Activated naive CD4-positive, alpha-beta T cell treated with anti-CD3 and anti-CD28 coated beads, Interleukin-2, amount 50 U/mL, for 24 hours (primary cell): Measurements from ENCODE around the gene UGT2A2.

Experiments
- H3K27ac Mint-ChIP-seq: one replicate; pipeline ENCODE4 v1.8.0; 2021; ENCODE audit warnings: mild to moderate bottlenecking, mixed read lengths
- H3K27me3 Mint-ChIP-seq: one replicate; pipeline ENCODE4 v1.8.0; 2021; ENCODE audit warnings: mixed read lengths
- H3K36me3 Mint-ChIP-seq: one replicate; pipeline ENCODE4 v1.8.0; 2021; ENCODE audit warnings: mixed read lengths
- H3K4me1 Mint-ChIP-seq: one replicate; pipeline ENCODE4 v1.8.0; 2021; ENCODE audit warnings: mixed read lengths
- H3K4me3 Mint-ChIP-seq: one replicate; pipeline ENCODE4 v1.8.0; 2021; ENCODE audit warnings: mild to moderate bottlenecking, mixed read lengths
- H3K9me3 Mint-ChIP-seq: one replicate; pipeline ENCODE4 v1.8.0; 2021; ENCODE audit warnings: mixed read lengths

UGT2A2 gene

DNA sequence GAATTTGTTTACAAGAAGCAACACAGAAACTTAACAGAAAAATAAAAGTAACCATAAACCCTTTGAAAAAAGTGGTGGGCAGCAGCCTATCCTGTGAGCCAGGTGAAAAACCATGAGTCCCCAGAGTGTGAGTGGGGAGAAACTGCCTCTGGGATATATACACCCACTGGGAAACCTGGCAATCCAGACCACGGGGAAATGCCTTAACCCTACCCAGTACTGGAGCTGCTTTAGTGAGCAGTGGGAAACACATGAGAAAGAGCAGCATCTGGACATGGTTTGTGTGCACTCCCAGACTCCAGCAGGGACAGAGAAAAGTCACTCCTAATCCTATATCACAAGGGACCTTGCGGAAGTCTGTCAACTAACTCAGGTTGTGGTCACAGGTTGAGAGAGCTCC lies 39.4 kb downstream of the UGT2A2 start:
- no peaks in the 10 kb centered on the region for H3K4me1 Mint-ChIP-seq
- no peaks in the 10 kb centered on the region for H3K9me3 Mint-ChIP-seq
- no peak overlapping the region for H3K27ac Mint-ChIP-seq
- no peak overlapping the region for H3K4me3 Mint-ChIP-seq
- H3K36me3 Mint-ChIP-seq, result no peaks in the 10 kb centered on the region
- no peaks in the 10 kb centered on the region for H3K27me3 Mint-ChIP-seq

DNA sequence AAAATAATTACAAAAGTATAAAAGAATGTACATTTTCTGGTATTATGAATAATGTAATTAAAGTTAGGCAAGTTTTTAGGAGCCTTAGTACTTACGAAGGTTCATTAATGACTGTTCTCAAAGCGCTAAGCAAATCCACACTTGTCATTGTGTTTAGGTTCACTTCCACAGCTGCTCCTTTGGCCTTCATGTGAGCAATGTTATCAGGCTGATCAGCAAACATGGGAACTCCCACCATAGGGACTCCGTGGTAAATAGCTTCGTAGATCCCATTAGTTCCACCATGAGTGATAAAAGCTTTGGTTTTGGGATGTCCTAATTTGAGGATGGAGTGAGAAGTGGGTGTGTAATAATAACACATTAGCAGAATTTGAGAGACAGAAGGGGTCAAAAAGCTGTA lies 45.1 kb downstream of the UGT2A2 start:
- Mint-ChIP-seq H3K27me3 (no peaks in the 10 kb centered on the region), H3K4me3 (no peak overlapping the region), H3K9me3 (no peaks in the 10 kb centered on the region), H3K4me1 (no peaks in the 10 kb centered on the region), H3K36me3 (no peaks in the 10 kb centered on the region), H3K27ac (no peak overlapping the region)

DNA sequence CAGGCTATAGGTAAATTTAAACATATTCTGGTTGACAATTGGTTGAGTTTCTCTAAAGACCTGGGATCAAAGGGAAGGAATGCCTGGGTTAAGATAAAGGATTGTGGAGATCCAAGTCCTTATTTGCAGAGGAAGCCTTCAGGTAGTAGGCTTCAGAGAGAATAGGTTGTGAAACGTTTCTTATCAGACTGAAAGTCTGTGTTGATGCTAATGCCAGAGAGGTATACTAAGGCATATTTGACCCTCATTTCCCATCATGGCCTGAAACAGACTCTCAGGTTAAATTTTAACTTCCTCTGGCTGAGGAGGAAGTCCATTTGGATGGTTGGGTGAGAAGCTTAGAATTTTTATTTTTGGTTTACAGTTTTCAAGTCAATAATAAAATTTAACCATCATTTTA lies 48.1 kb downstream of the UGT2A2 start:
- H3K36me3 Mint-ChIP-seq, result no peaks in the 10 kb centered on the region
- H3K27me3 Mint-ChIP-seq, result peaks cover 1% of the 10 kb centered on the region
- H3K27ac Mint-ChIP-seq, result no peak overlapping the region
- no peak overlapping the region for H3K4me3 Mint-ChIP-seq
- H3K4me1 Mint-ChIP-seq, result no peaks in the 10 kb centered on the region
- H3K9me3 Mint-ChIP-seq, result no peaks in the 10 kb centered on the region

DNA sequence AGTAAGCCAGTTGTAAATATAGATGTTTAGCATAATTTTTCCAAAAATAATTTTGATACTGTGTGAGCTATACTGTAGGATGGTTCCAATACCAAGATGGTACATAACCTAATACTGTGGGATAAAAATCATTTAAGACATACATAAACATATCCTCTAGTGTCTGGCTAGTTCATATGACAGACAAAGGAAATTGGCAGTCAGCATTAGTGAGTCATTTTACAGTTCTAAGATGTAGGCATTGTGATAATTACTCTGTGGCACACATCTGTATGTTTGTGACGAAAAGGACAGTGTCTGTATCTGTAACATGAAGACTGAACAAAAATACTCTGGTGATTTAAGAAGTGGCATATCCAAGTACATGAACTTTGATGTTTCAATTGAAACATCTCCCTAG lies 49.6 kb downstream of the UGT2A2 start:
- Mint-ChIP-seq H3K36me3 (no peaks in the 10 kb centered on the region), H3K27ac (no peak overlapping the region), H3K9me3 (no peaks in the 10 kb centered on the region), H3K4me3 (no peak overlapping the region), H3K4me1 (no peaks in the 10 kb centered on the region), H3K27me3 (peaks cover 1% of the 10 kb centered on the region)

DNA sequence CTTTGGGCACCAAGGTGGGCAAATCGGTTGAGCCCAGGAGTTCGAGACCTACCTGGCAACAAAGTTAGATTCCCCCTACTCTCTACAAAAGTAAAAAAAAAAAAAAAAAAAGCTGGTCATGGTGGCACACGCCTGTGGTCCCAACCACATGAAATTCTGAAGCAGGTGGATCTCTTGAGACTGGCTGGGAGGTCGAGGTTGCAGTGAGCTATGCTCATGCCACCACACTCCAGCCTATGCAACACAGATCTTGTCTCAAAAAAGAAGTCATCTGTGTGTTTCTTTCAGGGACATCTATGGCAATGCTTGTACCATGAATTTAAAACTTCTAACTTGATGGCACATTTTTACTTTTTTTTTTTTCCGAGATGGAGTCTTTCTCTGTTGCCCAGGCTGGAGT lies 55.3 kb downstream of the UGT2A2 start:
- Mint-ChIP-seq H3K36me3 (no peaks in the 10 kb centered on the region), H3K9me3 (no peaks in the 10 kb centered on the region), H3K4me3 (no peak overlapping the region), H3K27me3 (peaks cover 1% of the 10 kb centered on the region), H3K27ac (no peak overlapping the region), H3K4me1 (no peaks in the 10 kb centered on the region)

DNA sequence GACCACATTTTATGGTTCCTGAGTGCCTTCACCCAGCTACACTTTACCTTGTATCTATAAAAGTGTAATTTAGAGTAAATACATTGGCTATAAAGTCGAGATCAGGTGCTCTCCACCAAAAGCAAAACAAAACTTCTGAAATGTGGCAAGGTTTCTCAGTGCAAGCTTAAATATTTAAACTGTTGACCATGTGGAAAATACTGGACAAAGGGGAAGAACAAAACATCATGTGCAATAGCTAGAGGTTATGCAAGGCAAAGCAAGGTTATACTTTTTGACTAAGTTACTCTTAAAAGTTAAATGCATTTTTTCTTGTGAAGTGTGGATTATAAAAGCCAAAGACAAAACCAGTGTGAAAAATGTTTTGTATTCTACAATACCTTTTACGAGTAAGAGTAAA lies 55.9 kb downstream of the UGT2A2 start:
- Mint-ChIP-seq H3K27ac (no peak overlapping the region), H3K4me3 (no peak overlapping the region), H3K36me3 (no peaks in the 10 kb centered on the region), H3K9me3 (no peaks in the 10 kb centered on the region), H3K27me3 (peaks cover 1% of the 10 kb centered on the region), H3K4me1 (no peaks in the 10 kb centered on the region)

DNA sequence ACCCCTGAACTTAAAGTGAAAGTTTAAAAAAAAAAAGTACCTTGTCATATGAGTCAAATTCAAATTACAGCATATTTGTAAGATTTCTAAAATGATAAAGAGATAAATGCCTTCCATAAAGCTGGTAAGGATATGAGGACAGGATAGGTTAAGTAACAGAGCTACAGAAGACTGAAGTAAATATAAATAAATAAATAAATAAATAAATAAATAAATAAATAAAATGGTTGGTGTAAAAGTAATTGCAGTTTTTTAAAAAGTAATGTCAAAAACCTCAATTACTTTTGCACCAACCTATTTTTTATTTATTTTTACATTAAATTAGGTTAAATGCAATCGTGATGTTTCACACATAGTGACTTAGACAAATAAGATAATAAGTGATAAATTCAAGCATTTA lies 62.2 kb downstream of the UGT2A2 start:
- Mint-ChIP-seq H3K4me1 (no peaks in the 10 kb centered on the region), H3K4me3 (no peak overlapping the region), H3K27ac (no peak overlapping the region), H3K27me3 (no peaks in the 10 kb centered on the region), H3K36me3 (no peaks in the 10 kb centered on the region), H3K9me3 (no peaks in the 10 kb centered on the region)

DNA sequence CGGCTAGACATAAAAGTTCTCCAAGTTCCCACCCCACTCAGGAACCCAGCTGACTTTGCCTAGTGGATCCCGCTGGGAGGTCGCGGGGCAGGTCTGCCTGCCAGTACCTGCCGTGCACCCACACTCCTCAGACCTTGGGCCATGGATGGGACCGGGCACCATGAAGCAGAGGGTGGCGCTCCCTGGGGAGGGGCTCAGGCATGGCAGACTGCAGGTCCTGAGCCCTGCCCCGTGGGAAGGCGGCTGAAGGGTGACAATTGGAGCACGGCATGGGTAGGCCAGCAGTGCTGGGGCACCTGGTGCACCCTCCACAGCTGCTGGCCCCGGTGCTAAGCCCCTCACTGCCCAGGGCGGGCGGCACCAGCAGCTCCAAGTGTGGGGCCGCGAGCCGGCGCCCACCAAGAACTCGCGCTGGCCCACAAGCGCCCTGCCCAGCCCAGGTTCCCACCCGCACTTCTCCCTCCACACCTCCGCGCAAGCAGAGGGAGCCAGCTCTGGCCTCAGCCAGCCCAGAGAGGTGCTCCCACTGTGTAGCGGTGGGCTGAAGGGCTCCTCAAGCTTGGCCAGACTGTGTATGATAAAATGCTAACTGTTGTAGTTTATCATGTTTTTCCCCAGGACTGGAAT lies 63.1 kb downstream of the UGT2A2 start:
- H3K4me1 Mint-ChIP-seq, result no peaks in the 10 kb centered on the region
- no peak overlapping the region for H3K27ac Mint-ChIP-seq
- no peak overlapping the region for H3K4me3 Mint-ChIP-seq
- H3K36me3 Mint-ChIP-seq, result no peaks in the 10 kb centered on the region
- no peaks in the 10 kb centered on the region for H3K9me3 Mint-ChIP-seq
- H3K27me3 Mint-ChIP-seq, result no peaks in the 10 kb centered on the region

DNA sequence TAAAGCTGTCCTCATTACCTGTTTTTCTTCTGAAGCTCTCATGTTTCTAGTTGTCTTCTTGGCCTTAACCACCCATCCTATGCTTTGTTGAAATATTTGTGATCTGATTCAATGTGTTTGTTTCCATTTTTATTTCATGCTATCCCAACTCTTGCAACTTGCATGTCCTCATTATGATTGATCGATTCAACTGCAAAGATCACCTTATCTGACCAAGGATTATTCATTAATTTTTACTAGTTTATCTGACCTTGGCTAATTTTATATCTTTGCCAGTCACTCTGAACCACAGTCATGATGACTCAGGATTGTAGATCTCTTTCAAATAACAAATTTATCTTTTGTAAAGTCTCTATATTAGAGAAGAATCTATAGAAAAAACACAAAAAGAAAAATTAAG lies 70.7 kb downstream of the UGT2A2 start:
- Mint-ChIP-seq H3K4me1 (no peaks in the 10 kb centered on the region), H3K9me3 (no peaks in the 10 kb centered on the region), H3K27ac (no peak overlapping the region), H3K27me3 (no peaks in the 10 kb centered on the region), H3K36me3 (no peaks in the 10 kb centered on the region), H3K4me3 (no peak overlapping the region)

DNA sequence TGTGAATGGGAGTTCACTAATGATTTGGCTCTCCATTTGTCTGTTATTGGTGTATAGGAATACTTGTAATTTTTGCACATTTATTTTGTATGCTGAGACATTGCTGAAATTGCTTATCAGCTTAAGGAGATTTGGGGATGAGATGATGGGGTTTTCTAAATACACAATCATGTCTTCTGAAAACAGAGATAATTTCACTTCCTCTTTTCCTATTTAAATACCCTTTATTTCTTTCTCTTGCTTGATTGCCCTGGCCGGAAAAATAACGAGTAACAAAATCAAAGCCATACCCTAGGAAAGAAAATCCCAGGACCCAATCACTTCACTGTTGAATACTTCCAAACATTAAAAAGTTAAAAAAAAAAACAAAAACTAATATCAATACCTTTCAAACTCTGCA lies 76.0 kb downstream of the UGT2A2 start:
- Mint-ChIP-seq H3K4me1 (no peaks in the 10 kb centered on the region), H3K9me3 (no peaks in the 10 kb centered on the region), H3K4me3 (no peak overlapping the region), H3K27me3 (peaks cover 1% of the 10 kb centered on the region), H3K36me3 (no peaks in the 10 kb centered on the region), H3K27ac (no peak overlapping the region)

DNA sequence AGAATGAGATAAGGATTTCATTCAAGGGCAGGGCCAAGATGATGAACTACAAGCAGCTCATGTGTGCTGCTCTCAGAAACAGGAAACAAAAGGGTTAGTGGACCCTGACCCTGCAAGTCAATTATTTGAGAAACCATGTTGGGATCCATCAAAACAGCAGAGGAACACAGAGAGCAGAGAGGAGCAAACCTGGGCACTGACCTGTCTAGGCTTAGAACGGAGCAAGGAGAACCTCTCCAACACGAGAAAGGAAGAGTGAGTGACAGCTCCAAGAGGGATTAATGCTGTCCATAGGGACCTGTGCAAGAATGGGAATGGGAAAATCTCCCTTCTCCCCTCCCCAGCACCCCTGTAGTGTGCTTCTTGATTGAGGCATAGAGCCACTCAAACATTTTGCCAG lies 89.8 kb downstream of the UGT2A2 start:
- Mint-ChIP-seq H3K27me3 (peaks cover 4% of the 10 kb centered on the region), H3K36me3 (no peaks in the 10 kb centered on the region), H3K4me1 (no peaks in the 10 kb centered on the region), H3K9me3 (no peaks in the 10 kb centered on the region), H3K27ac (no peak overlapping the region), H3K4me3 (no peak overlapping the region)

DNA sequence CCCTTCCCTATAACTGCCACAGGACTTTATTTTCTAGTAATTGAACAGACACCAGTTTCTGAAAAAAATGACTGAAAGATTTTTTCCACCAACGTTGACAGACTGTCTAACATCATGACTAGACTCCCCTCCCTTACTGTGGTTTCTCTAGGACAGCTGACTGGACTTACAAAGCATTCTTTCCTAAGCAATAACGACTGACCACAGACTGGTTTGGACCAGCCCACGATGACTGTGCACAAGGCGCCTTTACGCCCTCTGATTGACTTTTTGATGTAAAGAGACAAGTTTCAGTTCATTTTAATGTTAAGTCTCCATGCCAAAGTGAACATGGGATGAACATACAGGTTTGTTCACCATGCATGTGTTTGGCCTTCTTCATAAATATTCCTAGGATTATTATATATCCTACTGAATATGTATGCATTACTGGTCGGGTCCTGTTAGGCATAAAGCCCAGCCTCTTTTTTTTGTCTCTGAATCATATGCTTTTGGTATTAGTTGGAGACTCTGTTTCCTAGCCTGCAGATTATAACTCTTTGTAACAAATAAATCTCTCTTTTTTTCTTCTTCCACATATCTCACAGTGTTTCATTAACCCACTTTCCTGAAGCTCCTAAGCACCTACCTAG lies 93.2 kb downstream of the UGT2A2 start:
- Mint-ChIP-seq H3K9me3 (no peaks in the 10 kb centered on the region), H3K36me3 (no peaks in the 10 kb centered on the region)

More for the DNA sequence above, 93.2 kb downstream of the UGT2A2 start:
- Mint-ChIP-seq H3K4me1 (no peaks in the 10 kb centered on the region), H3K27me3 (peaks cover 4% of the 10 kb centered on the region), H3K4me3 (no peak overlapping the region), H3K27ac (no peak overlapping the region)
